NCI-H69 (cell line): ENCODE data around the gene INHA.

ENCODE experiments used
- DNase-seq: peaks from one replicate; lab custom pipeline; 2025; lab: John Stamatoyannopoulos, UW

Gene INHA

DNA sequence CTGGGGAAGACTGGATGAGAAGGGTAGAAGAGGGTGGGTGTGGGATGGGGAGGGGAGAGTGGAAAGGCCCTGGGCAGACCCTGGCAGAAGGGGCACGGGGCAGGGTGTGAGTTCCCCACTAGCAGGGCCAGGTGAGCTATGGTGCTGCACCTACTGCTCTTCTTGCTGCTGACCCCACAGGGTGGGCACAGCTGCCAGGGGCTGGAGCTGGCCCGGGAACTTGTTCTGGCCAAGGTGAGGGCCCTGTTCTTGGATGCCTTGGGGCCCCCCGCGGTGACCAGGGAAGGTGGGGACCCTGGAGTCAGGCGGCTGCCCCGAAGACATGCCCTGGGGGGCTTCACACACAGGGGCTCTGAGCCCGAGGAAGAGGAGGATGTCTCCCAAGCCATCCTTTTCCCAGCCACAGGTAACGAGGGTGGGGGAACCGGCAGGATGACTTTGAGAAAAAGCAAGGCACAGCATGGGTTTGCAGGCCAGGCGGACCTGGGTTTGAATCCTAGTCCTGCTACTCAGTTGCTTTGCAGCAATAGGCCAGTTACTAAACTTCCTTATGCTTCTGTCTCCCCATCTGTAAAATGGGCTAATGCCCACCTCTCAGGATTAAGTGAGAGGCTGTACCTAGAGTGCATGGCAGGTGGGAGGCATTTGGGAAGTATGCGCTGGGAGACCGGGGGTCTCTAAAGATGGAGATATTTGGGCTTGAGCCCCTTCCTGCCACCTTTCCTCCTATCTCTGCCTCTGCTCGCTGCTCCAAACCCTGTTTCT lies at the start of gene INHA:
Gene INHA, plus strand, starts transcription at position 74 of the 765 bp plus-strand sequence. Its CDS starts 65 bp downstream, at position 139.
- no peak for DNase-seq

GRCh38 chr2:219523031-219523671 lies 49.0 kb upstream of the INHA start:
- peak; percentile 36 for DNase-seq

DNA sequence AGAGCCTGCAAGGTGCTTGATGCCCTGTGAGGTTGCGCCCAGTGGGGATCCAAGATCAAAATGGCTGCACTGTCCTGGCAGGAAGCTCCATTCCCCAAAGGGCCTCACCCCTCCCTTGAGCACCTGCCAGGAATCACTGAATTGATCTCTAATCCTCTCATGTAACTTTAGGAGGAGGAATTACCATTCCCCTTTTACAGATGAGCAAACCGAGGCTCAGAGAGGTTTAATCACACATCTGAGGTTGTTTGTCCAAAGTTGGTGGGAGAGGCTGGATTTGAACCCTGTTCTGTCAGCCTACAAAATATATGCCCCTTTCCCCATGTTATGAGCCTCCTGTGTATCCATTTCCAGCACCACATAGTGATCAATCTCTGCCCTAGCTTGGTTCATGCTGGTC lies 47.3 kb upstream of the INHA start:
- DNase-seq: no peak

GRCh38 chr2:219525533-219526232 lies 46.4 kb upstream of the INHA start:
- no peak for DNase-seq

GRCh38 chr2:219526320-219527075 lies 45.6 kb upstream of the INHA start:
- no peak for DNase-seq

DNA sequence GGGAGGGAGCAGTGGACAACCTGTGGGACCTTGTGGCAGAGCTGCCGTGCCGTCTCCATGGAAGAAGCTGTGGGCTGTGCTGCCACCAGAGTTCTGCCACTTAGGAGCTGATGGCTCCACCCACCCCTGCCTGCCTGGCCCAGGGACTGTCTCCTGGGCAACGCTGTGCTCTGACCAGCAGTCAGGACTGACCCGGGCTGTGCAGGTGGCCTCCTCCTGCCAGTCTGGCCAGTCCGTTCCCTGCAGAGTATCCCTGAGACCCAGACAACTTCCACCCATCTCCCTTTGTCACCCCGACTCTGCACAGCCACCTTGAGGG lies 45.1 kb upstream of the INHA start:
- DNase-seq: peak; percentile 20

DNA sequence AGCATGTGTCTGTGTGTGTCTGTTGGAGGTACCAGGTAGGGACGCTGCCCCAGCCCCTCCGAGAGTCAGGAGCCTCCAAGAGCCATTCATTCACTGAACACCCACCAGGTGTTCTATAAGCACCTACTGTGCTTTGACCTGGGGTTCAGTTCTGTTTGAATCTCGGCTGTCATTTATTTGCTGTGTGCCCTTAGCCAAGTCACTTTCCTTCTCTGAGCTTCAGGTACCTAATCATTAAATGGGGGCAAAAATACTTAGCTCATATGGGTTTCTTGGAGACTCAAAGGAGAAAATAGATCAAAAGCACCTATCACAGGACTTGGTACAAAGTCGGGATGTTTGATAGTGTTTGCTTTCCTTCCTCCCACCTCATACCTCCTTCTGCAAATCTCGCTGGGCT lies 44.6 kb upstream of the INHA start:
- DNase-seq: no peak

- peak; percentile 83 for DNase-seq
These were observed 41.8 kb upstream of the INHA start for GRCh38 chr2:219530048-219530963.

GRCh38 chr2:219531639-219532377 lies 40.3 kb upstream of the INHA start:
- peak; percentile 25 for DNase-seq

- no peak for DNase-seq
These were observed 39.8 kb upstream of the INHA start for GRCh38 chr2:219532378-219532649.

GRCh38 chr2:219533930-219534661 lies 38.0 kb upstream of the INHA start:
- peak; percentile 16 for DNase-seq

DNA sequence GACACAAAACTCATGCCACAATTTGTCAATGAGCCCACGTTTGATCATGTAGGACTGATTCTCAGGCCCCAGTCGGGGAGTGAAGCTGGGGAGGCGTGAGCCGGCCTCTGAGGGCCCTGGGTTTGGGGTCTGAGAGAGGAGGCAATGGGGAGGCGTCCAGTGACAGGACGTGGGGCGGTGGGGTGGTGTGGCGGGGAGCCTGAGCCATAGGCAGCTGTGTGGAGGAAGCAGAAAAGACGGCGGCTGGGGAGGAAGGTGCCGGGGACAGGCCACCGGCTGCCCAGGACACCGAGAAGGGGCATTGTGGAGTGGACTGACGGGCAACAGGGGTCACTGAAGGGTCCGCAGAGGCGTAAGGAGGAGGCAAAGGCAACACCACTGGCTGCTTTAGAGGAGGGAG lies 35.7 kb upstream of the INHA start:
- no peak for DNase-seq

- no peak for DNase-seq
These were observed 35.1 kb upstream of the INHA start for GRCh38 chr2:219536967-219537366.

- no peak for DNase-seq
These were observed 34.2 kb upstream of the INHA start for GRCh38 chr2:219537657-219538488.

GRCh38 chr2:219538504-219538951 lies 33.6 kb upstream of the INHA start:
- no peak for DNase-seq

- DNase-seq: no peak
These were observed 32.9 kb upstream of the INHA start for GRCh38 chr2:219538956-219539788.

DNA sequence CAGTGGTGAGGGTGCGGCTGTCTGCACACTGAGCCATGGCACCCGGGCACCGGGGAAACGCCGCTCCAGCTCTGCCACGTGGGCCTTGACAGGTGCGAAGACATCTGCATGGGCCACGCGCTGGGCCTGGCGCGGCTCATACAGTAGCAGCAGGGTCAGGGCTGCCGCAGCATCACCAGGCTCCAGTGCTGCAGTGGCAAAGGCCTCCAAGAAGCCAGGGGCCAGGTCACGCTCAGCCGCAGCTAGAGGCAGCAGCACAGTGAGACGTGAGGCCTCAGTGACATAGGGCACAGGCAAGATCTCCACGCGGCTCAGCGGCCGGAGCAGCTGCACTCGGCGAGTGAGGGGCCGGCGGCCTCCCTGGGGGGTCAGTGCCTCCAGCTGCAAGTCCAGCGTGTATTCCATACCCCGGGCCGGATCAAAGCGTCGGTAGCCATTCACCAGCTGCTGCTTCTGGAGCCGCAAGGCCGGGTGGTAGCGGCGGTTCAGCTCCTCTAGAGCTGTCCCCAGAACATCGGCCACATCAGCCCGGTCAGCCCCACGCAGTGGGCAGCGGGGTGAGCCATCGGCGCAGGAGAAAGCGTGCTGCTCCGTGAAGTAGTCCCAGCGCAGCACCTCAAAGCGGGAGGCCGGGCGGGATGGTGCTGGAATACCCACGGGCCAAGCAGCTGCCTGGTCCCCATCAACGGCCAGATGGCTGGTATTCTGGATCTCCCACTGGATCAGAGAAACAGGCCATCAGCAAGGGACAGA lies 32.0 kb upstream of the INHA start:
- DNase-seq: no peak
